Activated CD4-positive, CD25-positive, alpha-beta regulatory T cell treated with anti-CD3 and anti-CD28 coated beads, Interleukin-2, amount 50 U/mL, for 72 hours (primary cell): ENCODE data around the gene DOCK11.

Experiments used
- DNase-seq: peaks from one replicate; pipeline ENCODE4 v3.0.0; 2021

The DOCK11 gene

GRCh38 chrX:118502161-118502789, 6.7 kb downstream of the DOCK11 start:
- DNase-seq = no peak

- DNase-seq = no peak
These were observed 7.8 kb downstream of the DOCK11 start for GRCh38 chrX:118503260-118504041.

DNA sequence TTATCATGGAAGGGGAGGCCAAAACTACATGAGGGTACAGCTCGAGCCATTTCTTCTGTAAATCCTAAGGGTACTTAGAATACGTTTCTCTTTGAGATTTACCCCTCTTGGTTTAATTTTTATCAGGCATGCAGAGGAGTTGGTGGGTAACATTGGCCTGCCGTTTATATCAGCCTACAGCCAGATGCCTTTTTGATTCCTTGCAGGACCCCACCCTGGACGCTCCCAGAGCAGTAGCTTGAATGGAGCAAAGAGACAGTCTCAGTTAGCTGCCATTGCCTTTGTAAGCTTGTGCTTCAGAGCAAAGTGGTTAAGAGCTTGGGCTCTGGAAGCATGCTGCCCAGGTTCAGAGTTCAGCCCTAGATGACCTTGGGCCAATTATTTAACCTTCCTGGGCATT, 9.0 kb downstream of the DOCK11 start:
- DNase-seq = no peak

GRCh38 chrX:118506805-118507480, 11.3 kb downstream of the DOCK11 start:
- no peak for DNase-seq

- DNase-seq = no peak
These were observed 12.2 kb downstream of the DOCK11 start for GRCh38 chrX:118507766-118508165.

DNA sequence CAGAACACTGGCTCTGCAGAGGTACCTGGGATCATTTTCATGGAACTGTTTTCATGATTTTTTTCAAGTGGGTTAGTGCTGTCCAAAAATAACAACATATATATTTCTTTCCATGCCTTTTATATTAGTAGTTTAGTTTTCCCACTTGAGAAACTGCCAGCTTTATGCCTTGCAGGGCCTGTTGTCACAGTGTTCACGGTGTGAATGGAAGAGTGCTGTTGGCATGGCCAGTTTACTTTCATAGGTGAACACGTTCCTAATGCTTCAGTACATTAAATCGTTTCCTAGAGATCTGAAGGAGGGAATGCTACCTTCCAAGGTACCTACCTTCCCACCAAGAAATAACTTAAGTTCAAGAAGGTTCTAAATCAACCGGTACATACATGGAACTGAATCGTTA, 12.6 kb downstream of the DOCK11 start:
- no peak for DNase-seq

DNA sequence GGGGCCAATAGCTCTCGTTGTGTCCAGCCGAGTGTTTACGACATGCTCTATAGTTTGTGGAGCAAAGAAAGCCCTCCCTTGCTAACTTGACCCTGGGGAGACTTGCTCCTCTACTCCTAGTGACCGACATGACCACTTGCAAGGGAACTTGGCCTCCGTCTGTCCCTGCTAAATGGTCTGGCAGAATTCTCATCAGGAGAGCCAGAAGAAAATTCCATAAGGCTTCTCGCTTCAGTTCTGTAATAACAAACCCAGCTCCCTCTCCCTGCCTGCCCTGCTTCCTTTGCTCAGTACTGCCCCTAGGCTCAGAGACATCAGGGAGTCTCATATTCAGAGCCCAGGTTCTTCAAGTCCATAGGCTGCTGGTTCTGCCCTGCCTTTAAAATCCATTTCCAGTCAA, 13.0 kb downstream of the DOCK11 start:
- DNase-seq = no peak

- DNase-seq = no peak
These were observed 14.5 kb downstream of the DOCK11 start for GRCh38 chrX:118510111-118510510.

DNA sequence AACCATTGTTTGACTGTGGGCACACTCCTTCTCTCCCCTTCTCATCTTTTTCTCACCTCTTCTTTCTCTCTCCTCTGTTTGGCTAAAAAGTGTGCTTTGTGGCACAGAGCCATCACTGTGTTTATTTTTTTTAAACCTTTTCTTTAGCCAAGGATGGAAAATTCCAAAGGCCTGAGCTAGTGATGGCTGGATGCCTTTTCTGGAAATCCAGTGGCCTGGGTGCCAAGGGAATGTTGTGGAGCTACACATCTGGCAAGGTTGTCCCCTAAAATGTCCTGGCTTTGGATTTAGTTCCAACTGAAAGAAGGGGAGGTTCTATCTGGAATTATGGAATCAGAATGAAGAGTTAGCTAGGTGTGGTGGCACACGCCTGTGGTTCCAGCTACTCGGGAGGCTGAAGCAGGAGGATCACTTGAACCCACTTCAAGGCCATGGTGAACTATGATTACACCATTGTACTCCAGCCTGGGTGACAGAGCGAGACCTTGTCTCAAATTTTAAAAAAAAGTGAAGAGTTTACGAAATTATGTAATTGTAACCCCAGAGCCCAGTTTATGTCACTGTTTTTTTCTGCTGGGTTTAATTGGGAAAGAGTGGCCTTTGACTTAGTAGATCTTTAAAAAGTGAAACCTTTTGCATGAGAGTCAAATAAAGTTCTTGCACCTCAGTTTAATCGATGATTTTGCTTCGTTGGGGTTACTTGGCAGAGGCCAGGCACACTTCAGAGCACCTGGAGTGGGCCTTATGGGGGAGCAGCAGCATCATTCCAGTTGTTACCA, 17.7 kb downstream of the DOCK11 start:
- DNase-seq = no peak

DNA sequence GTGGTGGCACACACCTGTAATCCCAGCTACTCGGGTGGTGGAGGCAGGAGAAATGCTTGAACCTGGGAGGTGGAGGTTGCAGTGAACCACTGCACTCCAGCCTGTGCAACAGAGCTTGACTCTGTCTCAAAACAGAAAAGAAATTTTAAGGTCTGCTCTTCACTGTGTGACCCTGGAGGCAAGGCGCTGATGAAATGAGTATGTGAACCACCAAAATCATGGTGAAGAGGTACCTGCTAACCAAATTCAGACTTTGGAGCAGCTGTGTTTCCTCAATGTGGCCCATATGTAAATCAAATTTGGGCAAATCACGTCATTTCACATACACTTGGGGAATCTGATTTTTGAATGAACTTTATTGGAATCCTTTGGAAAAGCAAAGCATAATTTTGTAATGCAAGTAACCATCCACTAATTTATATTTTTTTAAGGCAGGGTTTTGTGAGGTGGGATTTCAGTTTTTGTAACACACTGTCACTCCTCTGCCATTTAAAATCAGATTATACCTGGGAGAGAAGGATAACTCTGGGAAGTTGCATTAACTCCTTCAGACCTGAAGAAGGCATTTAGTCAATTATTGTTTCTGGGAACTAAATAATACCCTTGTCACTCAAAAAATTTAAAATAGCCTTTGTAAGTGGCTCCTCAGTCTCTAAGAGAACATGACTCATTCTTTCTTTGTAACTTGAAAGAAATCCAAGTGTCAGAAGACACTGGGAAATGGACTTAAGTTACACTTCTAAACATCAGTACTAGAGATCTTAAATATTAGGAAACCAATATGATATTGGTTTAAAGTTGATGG, 24.0 kb downstream of the DOCK11 start:
- DNase-seq = no peak

DNA sequence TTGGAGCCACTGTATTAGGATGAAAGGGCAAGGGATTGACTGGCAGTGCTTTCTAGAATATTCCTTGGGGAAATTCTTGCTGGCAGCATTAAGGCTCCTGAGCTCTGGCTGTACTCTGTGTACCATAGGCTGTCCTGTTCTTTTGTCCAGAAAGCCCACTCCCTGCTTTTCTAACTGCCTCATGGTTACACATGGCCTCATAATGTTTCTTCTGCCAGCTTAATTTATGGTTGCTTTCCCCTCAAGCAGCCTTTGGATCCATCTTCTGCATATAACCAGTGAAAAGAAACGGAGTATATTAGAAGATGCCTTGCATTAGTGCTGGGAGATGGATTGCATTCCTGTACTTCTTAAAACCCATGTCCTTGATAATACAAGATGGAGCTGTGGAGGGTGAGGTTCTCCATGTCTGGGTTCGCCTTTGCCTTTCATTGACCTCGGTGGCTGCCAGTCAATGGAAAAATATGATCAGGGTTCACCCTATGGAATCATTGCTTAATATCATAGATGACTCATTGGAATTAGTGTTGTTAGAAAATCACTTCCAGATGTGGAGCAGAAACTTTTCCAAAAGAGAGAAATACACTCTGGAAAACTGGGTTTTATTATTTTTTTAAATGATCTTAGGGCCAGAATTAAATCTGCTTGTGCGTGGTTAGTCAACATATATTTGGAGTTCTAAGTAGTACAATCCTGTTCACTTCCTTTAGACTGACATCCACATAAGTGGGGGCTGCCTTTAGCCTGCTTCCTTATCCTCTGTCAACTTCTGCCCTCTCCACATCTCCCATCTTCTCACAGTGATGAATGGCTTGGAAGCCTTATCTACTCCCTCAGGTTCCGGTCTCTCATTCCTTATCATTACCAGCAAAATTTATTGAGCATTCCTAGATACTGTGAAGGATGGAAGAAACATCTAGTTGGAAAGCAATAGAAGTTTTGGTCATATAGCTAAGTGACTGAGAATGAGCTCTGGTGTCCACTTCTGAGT, 24.9 kb downstream of the DOCK11 start:
- no peak for DNase-seq

DNA sequence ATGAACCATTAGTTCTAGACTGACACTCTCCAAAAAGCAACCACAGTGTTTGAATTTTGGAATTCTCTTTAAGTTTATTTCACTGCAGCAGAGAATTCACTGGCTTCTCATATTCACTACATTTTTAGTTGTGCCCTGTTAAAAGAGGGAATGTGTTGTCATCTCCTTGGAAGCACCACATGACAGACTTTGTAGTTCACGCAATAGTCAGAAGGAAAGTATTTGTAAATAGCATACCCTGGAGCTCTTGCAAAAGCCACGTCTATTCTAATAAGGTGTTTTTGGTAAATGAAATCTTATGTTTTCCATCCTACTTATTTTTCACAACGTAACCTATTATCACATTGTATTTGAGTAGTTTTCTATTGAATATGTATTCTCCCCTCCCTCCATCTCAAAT, 25.8 kb downstream of the DOCK11 start:
- DNase-seq = no peak

GRCh38 chrX:118522230-118522926, 26.8 kb downstream of the DOCK11 start:
- no peak for DNase-seq

- no peak for DNase-seq
These were observed 28.3 kb downstream of the DOCK11 start for GRCh38 chrX:118523920-118524319.

DNA sequence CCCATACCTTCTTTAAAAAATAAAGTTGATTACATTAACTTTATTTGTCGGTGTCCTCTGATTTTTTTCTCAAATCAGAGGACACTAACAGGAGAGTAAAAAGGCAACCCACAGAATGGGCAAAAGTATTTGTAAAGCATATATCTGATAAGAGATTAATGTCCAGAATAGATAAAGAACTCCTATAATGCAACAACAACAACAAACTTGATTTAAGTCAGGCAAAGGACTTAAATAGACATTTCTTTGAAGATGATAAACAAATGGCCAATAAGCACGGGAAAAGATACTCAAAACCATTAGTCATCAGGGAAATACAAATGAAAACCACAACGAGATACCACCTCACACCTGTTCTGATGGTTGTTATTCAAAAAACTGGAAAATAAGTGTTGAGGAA, 28.7 kb downstream of the DOCK11 start:
- no peak for DNase-seq

GRCh38 chrX:118525174-118525730, 29.6 kb downstream of the DOCK11 start:
- DNase-seq = no peak

DNA sequence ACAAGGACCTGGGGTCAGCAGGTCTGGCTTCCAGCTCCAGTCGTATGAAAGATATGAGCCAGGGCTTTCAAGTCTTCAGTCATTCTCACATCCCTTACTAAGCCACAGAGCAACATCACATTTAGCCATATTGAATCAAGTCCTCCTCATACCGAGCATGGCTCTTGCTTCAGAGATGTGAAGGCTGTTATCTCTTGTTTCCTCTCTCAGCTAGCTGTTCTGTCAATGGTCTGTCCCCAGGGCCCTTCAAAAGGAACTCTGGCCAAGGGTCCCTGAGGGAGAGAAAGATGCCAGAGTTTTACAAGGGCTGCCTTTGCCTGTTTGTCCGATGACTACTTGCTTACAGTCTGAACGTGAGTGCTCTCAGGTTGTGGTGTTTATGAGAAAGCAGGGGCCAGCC, 30.5 kb downstream of the DOCK11 start:
- DNase-seq = no peak

- peak; percentile 51 for DNase-seq
These were observed 32.6 kb downstream of the DOCK11 start for GRCh38 chrX:118528071-118528737.

DNA sequence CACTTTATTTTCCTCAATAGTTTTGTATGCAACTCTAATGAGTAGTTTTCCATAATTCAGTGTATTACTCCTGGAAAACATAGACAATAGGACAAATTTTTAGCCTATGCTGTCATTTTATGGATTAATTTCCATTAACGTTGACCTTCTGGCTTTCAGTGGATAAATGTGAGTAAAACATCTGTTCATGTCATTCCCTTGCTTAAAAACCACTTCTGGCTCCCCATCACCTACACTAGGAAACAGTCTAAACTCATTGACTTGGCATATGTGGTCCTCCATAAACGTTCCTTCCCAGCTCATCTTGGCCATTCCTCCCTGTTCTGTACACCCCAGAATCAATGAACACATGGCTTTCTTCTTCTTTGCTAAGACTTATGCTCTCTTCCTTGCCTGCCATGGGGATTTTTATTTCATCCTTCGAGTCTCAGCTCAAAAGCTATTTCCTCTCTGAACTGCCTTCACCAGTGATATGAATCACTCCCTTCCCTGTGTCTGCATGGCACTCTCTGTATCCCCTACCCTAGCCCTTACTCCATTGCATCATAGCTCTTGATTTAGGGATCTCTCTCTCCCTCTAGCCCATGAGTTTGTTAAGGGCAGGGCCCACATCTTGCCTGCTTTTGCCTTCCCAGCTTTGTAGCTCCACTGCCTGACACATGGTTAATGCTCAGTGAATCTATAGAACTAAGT, 34.8 kb downstream of the DOCK11 start:
- DNase-seq = no peak
